Keratinocyte (primary cell): ENCODE measurements around the gene GRAMD4.

Experiments used
- CTCF ChIP-seq, 3 experiments: IDR thresholded peaks in 1 of 3; conservative IDR thresholded peaks in 1 of 3; optimal IDR thresholded peaks in 1 of 3; 2 replicates in 2 of 3; 3 replicates in 1 of 3; pipeline versions ENCODE3 to v1.5.1; 2011; ENCODE audit warnings: low read length in 3 of 3, mild to moderate bottlenecking in 3 of 3, moderate library complexity in 2 of 3, control low read depth in 1 of 3, inconsistent platforms in 1 of 3; ENCODE audit not compliant: insufficient read depth in 2 of 3; ENCODE audit errors: extremely low read depth in 1 of 3
- EZH2 ChIP-seq: IDR thresholded peaks from one replicate; pipeline ENCODE4 v1.6.1; 2012; ENCODE audit warnings: inconsistent platforms, mild to moderate bottlenecking, low read length, moderate library complexity

- TF ChIP-seq CTCF (optimal IDR thresholded peaks at IDR 0.05 in 1 of 3, IDR thresholded peaks at IDR 0.05 in 1 of 3, conservative IDR thresholded peaks at IDR 0.05 in 1 of 3; ENCODE audit: extremely low read depth in 1 of 3, insufficient read depth in 2 of 3, low read length in 3 of 3) (no peak), EZH2 (no peak)
These were observed 6.2 kb downstream of the GRAMD4 start for GRCh38 chr22:46626356-46626755.
